Right renal pelvis (tissue), 4 donors: Measurements from ENCODE around the gene SLC5A7. TPM values are rescaled to one million over a fixed set of nuclear protein-coding genes. Genes with fewer than 3 reads are reported as not detected.
A peak's percentile ranks its signal among the peaks of the same experiment; 100 is the strongest.

Experiments
- DNase-seq, 4 donors: peaks; one replicate each; pipeline ENCODE4 v3.0.0-alpha.2; 2013; ENCODE audit warnings: low read depth in 4 of 4, low spot score in 3 of 4, missing footprints in 1 of 4
- polyA plus RNA-seq, 4 donors: library from polyadenylated mRNA; unstranded; fragments of 120-200 nt; gene quantifications; one replicate each; pipeline ENCODE4 v1.2.1, GENCODE V29; 2013; ENCODE audit not compliant: insufficient read length in 4 of 4

The SLC5A7 gene
- polyA plus RNA-seq = 1 to 10 TPM in 1 of 4 donors, under 1 TPM in 3; 0.39 to 1.1 (median 0.66) TPM

- DNase-seq = no peak
These were observed at the start of gene SLC5A7 for GRCh38 chr2:107986278-107987217. TSS of gene SLC5A7 (plus strand) at chr2:107986524. CDS start at chr2:107988156, 1,632 bp downstream.

GRCh38 chr2:107961395-107961794 lies 24.9 kb upstream of the SLC5A7 start:
- DNase-seq = no peak

DNA sequence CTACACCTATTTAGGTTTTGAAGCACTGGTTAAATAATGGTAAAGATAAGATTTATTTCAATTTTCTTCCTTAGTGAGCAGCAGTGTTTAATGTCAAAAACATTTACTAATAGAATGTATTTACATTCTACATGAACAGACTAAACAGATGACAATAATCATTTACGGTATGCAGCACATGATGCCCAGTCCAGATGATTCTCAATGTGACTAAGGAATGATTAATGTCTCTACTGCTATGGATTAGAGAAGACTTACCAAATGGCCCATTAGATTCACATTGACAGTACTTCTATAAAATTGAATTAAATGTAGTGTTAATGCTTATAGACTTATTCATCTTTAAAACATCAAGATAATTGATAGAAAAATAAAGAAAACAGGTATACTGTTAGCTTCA lies 22.1 kb upstream of the SLC5A7 start:
- DNase-seq = no peak

DNA sequence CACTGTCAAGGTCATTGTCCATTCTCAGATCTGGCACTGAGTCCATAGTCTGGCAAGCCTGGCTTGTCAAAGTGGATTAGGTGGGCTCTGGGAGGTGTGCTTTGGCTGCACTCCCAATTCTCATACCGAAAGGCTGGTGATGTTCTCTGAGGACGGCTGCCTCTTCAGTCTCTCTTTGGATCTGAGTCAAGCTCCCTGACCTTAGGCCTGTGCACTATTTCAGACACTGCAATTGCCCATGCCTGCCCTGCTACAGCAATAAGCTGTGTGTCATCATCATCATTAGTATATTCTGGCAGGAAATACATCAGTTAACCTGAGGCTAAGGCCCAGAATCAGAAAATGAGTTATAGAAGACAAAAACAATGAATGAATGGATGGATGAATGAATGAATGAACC lies 1.6 kb upstream of the SLC5A7 start:
- no peak for DNase-seq

DNA sequence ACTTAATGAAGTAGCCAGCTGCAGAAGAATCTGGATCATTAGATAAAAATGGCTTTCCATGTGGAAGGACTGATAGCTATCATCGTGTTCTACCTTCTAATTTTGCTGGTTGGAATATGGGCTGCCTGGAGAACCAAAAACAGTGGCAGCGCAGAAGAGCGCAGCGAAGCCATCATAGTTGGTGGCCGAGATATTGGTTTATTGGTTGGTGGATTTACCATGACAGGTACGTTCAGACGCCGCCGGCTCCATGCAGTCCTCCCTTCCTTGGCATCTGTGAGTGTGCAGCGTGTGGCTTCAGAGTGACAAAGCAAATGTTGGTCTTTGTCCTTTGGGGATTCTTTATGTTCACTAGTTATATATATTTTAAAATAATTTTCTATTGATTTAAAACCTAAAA lies 1.8 kb downstream of the SLC5A7 start:
- no peak for DNase-seq

GRCh38 chr2:107989445-107989844 lies 3.1 kb downstream of the SLC5A7 start:
- DNase-seq = no peak

GRCh38 chr2:107990718-107991117 lies 4.4 kb downstream of the SLC5A7 start:
- DNase-seq = no peak

- no peak for DNase-seq
These were observed 5.7 kb downstream of the SLC5A7 start for GRCh38 chr2:107992069-107992468.

- no peak for DNase-seq
These were observed 12.8 kb downstream of the SLC5A7 start for GRCh38 chr2:107999158-107999557.

- DNase-seq = no peak
These were observed 24.7 kb downstream of the SLC5A7 start for GRCh38 chr2:108010912-108011591.

DNA sequence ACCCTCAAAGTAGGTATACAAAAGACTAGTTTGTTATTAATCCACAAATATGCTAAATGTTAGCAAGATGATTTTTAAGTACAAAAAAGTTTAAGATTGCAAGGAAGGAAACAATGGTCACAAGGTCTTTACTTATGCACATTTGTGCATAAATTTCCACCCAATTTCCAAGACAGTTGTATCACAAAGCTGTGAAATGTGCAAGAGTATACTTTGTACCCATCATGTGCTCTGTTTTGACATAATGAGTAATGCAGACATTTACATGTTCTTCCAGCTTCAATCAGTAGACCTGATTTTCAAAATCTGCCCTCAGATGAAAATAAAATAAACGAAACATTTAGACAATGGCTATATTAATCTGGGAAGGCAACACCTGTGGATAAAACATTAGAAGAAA lies 27.0 kb downstream of the SLC5A7 start:
- no peak for DNase-seq

- DNase-seq = no peak
These were observed 36.3 kb downstream of the SLC5A7 start for GRCh38 chr2:108022628-108023027.

DNA sequence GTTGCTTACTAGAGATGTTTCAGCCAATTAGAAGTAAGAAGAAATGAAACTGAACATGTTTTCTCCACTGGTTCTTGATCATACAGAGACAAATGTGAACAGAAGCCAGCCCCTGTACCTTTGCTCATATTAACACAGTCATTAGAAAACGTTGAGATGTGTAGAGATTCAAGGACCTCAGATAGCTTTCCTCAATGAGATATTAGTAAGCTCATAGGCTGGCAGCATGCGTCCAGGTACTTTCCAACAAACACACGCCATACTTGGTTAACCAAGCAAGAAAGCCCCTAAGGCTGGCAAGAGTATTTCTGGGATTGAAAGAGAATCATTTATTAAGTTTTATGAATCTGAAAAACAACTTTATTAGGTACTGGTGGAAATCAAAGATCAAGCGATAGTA lies 37.5 kb downstream of the SLC5A7 start:
- no peak for DNase-seq

DNA sequence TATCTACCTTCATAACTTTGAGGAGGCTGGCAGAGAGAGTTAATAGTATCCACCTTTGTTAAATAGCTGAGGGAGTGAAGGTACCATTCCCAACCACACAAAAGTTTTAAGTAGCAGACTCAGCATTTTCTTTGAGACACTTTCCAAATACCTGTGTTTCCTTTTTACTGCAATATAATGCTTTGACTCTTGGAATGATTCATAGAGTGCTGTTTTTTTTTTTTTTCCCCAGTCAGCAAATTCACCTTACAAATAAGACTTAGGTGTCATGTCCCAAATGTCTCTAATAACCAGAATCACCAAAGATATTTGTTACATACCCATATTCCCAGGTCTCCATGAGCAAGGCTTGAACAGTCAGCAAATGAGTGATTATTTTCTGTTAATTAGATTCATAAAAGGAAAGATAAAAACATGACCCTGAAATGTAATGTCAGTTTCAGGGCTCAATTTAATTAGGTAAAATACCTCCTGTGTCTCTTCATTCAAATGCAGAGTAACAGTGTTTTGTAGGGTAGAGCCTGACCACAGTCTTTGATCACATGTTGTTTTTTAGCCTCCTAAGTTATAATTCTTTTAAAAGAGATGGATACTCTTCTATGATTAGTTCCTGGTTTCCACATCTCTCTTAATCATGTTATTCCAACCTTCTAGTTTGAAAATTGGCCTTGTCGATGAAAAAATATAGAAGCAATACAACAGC lies 39.9 kb downstream of the SLC5A7 start:
- DNase-seq = no peak

DNA sequence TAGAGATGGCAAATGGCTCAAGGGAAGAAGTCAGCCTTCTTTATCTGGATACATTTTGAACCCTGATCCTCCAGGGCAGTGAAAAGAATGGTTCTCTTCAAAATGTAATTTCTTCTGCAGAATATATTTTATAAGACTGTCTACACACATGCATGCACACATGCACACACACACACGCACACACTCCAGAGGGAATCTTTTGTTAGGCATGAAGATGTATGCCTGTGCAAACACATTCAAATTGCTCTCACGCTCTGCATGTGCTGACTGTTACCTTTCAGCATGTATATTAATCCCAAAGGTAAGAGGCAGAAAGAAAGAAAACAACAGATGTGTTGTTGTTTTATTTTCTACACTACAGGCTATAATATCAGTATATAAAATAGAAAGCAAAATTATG lies 43.2 kb downstream of the SLC5A7 start:
- DNase-seq = no peak

- DNase-seq = peak in 1 of 4 donors; percentile 2
These were observed 43.6 kb downstream of the SLC5A7 start for GRCh38 chr2:108029912-108030311.

- DNase-seq = no peak
These were observed 45.2 kb downstream of the SLC5A7 start for GRCh38 chr2:108031471-108031941.

- DNase-seq = no peak
These were observed 48.5 kb downstream of the SLC5A7 start for GRCh38 chr2:108034843-108035242.

GRCh38 chr2:108048752-108049151 lies 62.4 kb downstream of the SLC5A7 start:
- no peak for DNase-seq

GRCh38 chr2:108058576-108059137 lies 72.3 kb downstream of the SLC5A7 start:
- DNase-seq = no peak
